ENCODE results near the gene MBD3L5. TPM values are rescaled to one million over a fixed set of nuclear protein-coding genes. Genes with fewer than 3 reads are reported as not detected.

Gene MBD3L5
- total and polyA plus RNA-seq, 7 donors, result not detected

DNA sequence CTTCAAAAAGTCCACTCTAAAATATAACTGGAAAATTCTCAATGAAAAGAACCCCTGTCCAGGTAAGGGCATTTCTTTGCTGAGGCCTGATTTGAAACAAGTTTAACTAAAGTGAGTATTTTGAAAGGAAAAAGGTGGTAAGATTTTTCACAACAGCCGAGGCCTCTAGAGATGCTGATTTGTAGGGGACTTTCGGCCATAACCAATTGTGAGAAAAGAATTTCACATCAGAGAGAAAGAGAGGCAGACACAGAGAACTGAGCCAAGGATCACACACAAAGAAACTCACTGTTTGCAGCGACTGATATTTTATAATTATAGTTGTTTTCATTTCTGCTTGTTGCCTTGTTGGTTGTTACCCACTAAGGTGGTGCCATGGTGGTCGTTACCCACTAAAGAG is 33.6 kb upstream of the MBD3L5 start:
- H3K27me3 ChIP-seq, result peaks cover 0 to under 1% (median 0%) of the 10 kb centered on the region in 3 donors
- no peaks in the 10 kb centered on the region for H3K36me3 ChIP-seq
- WGBS, 2 donors, result 70 to 78% methylated on average over 4 of the region's 4 CpGs
- no peak overlapping the region for H3K27ac ChIP-seq
- intact Hi-C loops (cut with DNase I), result no loop called here
- TF ChIP-seq POLR2AphosphoS5 (IDR thresholded peaks at IDR 0.05), result no peak
- no peak for TF ChIP-seq POLR2A (IDR thresholded peaks at IDR 0.05)
- TF ChIP-seq, protein P1, sequence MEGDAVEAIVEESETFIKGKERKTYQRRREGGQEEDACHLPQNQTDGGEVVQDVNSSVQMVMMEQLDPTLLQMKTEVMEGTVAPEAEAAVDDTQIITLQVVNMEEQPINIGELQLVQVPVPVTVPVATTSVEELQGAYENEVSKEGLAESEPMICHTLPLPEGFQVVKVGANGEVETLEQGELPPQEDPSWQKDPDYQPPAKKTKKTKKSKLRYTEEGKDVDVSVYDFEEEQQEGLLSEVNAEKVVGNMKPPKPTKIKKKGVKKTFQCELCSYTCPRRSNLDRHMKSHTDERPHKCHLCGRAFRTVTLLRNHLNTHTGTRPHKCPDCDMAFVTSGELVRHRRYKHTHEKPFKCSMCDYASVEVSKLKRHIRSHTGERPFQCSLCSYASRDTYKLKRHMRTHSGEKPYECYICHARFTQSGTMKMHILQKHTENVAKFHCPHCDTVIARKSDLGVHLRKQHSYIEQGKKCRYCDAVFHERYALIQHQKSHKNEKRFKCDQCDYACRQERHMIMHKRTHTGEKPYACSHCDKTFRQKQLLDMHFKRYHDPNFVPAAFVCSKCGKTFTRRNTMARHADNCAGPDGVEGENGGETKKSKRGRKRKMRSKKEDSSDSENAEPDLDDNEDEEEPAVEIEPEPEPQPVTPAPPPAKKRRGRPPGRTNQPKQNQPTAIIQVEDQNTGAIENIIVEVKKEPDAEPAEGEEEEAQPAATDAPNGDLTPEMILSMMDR (IDR thresholded peaks at IDR 0.05), result no peak
- no peak for TF ChIP-seq EP300 (IDR thresholded peaks at IDR 0.05)
- no peaks in the 10 kb centered on the region for H3K4me1 ChIP-seq
- H3K4me3 ChIP-seq, result no peak overlapping the region
- H3K9me3 ChIP-seq, result no peaks in the 10 kb centered on the region
- DNase-seq, result no peak

DNA sequence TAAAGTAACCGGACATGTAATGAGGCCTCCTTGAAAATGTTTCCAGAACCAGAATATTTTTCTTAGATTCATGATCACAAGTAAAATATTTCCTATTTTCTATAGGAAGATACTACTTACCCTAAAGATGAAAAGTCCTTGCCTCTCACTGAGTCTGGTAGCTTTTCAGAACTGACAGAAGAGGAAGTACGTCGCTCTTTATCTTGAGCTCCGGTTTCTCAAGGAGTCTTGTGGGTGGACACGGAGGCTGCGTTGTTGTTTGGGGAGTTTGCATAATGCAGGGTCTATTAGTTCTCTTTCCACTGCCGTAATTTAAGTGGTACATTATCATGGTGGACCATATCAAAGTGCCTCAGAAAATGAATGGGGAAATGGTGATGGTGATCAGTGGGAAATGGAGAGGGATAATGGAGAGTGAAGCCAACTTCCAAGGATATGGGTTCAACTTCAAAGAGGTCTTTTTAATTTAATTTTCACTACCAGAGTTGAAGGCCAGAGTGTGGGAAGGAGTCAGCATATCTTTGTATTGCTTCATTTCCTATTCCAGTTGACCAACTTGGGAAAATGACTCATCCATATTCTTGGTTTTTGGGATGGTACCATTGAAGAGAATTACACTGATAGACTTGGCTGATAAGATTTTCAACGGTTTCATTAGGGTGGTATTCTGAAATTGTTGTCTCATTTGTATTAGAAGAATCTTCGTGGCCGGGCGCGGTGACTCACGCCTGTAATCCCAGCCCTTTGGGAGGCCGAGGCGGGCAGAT is 32.5 kb upstream of the MBD3L5 start:
- 76 to 84% methylated on average over 15 of the region's 15 CpGs for WGBS, 2 donors
- no peaks in the 10 kb centered on the region for H3K4me1 ChIP-seq
- peaks cover 0 to 6% (median 0%) of the 10 kb centered on the region in 3 donors for H3K27me3 ChIP-seq
- TF ChIP-seq EP300 (IDR thresholded peaks at IDR 0.05), result no peak
- intact Hi-C loops (cut with DNase I), result no loop called here
- no peak overlapping the region for H3K4me3 ChIP-seq
- no peak for DNase-seq
- no peaks in the 10 kb centered on the region for H3K36me3 ChIP-seq
- no peak overlapping the region for H3K27ac ChIP-seq
- H3K9me3 ChIP-seq, result no peaks in the 10 kb centered on the region

DNA sequence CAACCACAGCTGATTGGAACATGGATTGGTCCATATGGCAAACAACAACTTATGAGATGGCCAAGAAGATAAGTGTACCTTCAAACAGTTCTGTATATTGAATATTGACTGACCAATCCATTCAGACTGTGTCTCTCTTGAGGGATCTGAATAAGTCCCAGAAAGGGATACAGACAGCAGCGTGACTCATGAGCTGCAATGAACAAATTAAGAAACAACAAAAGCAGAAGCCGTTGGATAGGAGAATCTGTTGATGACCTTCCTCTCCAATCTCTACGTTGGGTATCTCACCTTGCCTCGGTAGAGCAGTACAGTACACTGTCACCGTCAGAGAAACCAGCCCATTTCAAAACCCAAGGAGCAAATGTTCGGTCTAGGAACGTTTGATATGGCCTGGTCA is 30.4 kb upstream of the MBD3L5 start:
- no peaks in the 10 kb centered on the region for H3K36me3 ChIP-seq
- TF ChIP-seq, protein P1 (IDR thresholded peaks at IDR 0.05), result no peak
- TF ChIP-seq POLR2AphosphoS5 (IDR thresholded peaks at IDR 0.05), result no peak
- TF ChIP-seq EP300 (IDR thresholded peaks at IDR 0.05), result no peak
- no peak for TF ChIP-seq POLR2A (IDR thresholded peaks at IDR 0.05)
- H3K4me1 ChIP-seq, result no peaks in the 10 kb centered on the region
- peaks cover 0 to 6% (median 0%) of the 10 kb centered on the region in 3 donors for H3K27me3 ChIP-seq
- no peak for DNase-seq
- no peak overlapping the region for H3K4me3 ChIP-seq
- WGBS, 2 donors, result 79 to 81% methylated on average over 7 of the region's 7 CpGs
- no peaks in the 10 kb centered on the region for H3K9me3 ChIP-seq
- no peak overlapping the region for H3K27ac ChIP-seq
- intact Hi-C loops (cut with DNase I), result no loop called here

DNA sequence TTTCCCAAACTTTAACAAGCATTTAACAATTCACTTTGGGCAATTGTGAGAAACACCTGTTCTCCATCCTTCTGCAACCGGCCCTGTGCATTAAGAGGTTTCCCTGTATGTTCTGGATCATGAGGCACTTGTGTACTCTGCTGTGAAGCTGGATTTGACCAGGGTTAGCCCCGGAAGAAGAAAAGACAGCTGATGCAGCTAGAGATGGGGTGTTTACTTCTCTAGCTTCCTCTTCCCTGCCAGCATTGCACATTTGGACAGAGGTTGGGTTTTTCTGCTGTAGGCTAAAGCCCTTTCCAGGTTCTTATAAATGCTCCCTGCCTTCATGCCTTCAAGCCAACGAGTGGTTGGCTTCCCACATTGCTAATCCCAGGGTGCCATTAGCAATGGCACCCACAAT is 30.0 kb upstream of the MBD3L5 start:
- H3K27ac ChIP-seq, result no peak overlapping the region
- intact Hi-C loops (cut with DNase I), result no loop called here
- H3K4me1 ChIP-seq, result no peaks in the 10 kb centered on the region
- 55 to 60% methylated on average over 3 of the region's 3 CpGs for WGBS, 2 donors
- no peaks in the 10 kb centered on the region for H3K9me3 ChIP-seq
- H3K4me3 ChIP-seq, result no peak overlapping the region
- peaks cover 0 to 6% (median 0%) of the 10 kb centered on the region in 3 donors for H3K27me3 ChIP-seq
- no peak for DNase-seq
- no peaks in the 10 kb centered on the region for H3K36me3 ChIP-seq
- TF ChIP-seq POLR2AphosphoS5 (IDR thresholded peaks at IDR 0.05) (no peak), POLR2A (IDR thresholded peaks at IDR 0.05) (no peak), EP300 (IDR thresholded peaks at IDR 0.05) (no peak)
- TF ChIP-seq, protein P1 (IDR thresholded peaks at IDR 0.05), result no peak

DNA sequence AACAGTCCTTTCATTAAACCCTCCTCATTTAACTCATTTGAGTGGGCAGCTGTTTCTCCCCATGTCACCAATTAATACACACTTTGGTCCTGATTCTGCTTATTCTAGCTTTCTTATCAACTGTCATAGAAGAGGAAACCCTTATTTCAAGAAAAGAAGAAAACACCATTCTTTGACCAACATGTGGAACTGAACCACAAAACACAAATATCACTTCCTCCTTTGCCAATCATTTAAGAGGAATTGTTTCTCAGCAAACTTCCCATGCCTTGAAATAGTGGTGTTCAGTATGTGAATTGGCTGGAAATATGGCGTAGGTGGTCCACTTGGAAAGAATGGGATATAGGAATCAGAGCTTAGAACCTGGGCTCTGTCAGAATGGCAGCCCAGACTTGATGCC is 29.6 kb upstream of the MBD3L5 start:
- WGBS, 2 donors, result 71 to 76% methylated on average over 1 of the region's 1 CpG
- intact Hi-C loops (cut with DNase I), result no loop called here
- peaks cover 0 to 6% (median 0%) of the 10 kb centered on the region in 3 donors for H3K27me3 ChIP-seq
- no peak for DNase-seq
- no peak overlapping the region for H3K4me3 ChIP-seq
- no peaks in the 10 kb centered on the region for H3K36me3 ChIP-seq
- no peak overlapping the region for H3K27ac ChIP-seq
- no peaks in the 10 kb centered on the region for H3K4me1 ChIP-seq
- no peaks in the 10 kb centered on the region for H3K9me3 ChIP-seq
- TF ChIP-seq EP300 (IDR thresholded peaks at IDR 0.05) (no peak), POLR2A (IDR thresholded peaks at IDR 0.05) (no peak), POLR2AphosphoS5 (IDR thresholded peaks at IDR 0.05) (no peak)
- TF ChIP-seq, protein P1 (IDR thresholded peaks at IDR 0.05), result no peak
